ENCODE results near the gene ZNF583.

ZNF583 gene

GRCh38 chr19:56403764-56404704 lies at the start of gene ZNF583:
Gene ZNF583, plus strand, starts transcription at chr19:56404332. Its CDS starts 2,783 bp downstream, at chr19:56407115.
- DNase-seq = no peak

- no peak for DNase-seq
Measured at GRCh38 chr19:56355517-56355916, 48.6 kb upstream of the ZNF583 start.

- no peak for DNase-seq
Measured at GRCh38 chr19:56356944-56357343, 47.2 kb upstream of the ZNF583 start.

- DNase-seq = no peak
Measured at GRCh38 chr19:56360841-56361240, 43.3 kb upstream of the ZNF583 start.

GRCh38 chr19:56367829-56368711 lies 36.1 kb upstream of the ZNF583 start:
- no peak for DNase-seq

GRCh38 chr19:56369886-56370676 lies 34.1 kb upstream of the ZNF583 start:
- no peak for DNase-seq

GRCh38 chr19:56372281-56372680 lies 31.9 kb upstream of the ZNF583 start:
- no peak for DNase-seq

GRCh38 chr19:56377105-56377924 lies 26.8 kb upstream of the ZNF583 start:
- DNase-seq = no peak

GRCh38 chr19:56383826-56384605 lies 20.1 kb upstream of the ZNF583 start:
- DNase-seq = no peak

- peak; percentile 10 for DNase-seq
Measured at GRCh38 chr19:56393119-56394012, 10.8 kb upstream of the ZNF583 start, which contains the start of gene ZNF582. Gene ZNF582, minus strand, starts transcription at chr19:56393534. Its CDS starts 1,782 bp downstream, at chr19:56391752.

- no peak for DNase-seq
Measured at GRCh38 chr19:56398809-56399208, 5.3 kb upstream of the ZNF583 start.

- no peak for DNase-seq
Measured at GRCh38 chr19:56400485-56400884, 3.6 kb upstream of the ZNF583 start.

- no peak for DNase-seq
Measured at GRCh38 chr19:56403261-56403660, 871 bp upstream of the ZNF583 start.

GRCh38 chr19:56404705-56405056 lies 549 bp downstream of the ZNF583 start:
- no peak for DNase-seq

GRCh38 chr19:56405062-56405461 lies 930 bp downstream of the ZNF583 start:
- no peak for DNase-seq

- no peak for DNase-seq
Measured at GRCh38 chr19:56423276-56423984, 19.3 kb downstream of the ZNF583 start.

GRCh38 chr19:56423985-56424353 lies 19.8 kb downstream of the ZNF583 start:
- no peak for DNase-seq

- DNase-seq = no peak
Measured at GRCh38 chr19:56441206-56441792, 37.2 kb downstream of the ZNF583 start.

- no peak for DNase-seq
Measured at GRCh38 chr19:56474308-56474707, 70.2 kb downstream of the ZNF583 start.
